Measurements from ENCODE around the gene LRP1.

Gene LRP1

DNA sequence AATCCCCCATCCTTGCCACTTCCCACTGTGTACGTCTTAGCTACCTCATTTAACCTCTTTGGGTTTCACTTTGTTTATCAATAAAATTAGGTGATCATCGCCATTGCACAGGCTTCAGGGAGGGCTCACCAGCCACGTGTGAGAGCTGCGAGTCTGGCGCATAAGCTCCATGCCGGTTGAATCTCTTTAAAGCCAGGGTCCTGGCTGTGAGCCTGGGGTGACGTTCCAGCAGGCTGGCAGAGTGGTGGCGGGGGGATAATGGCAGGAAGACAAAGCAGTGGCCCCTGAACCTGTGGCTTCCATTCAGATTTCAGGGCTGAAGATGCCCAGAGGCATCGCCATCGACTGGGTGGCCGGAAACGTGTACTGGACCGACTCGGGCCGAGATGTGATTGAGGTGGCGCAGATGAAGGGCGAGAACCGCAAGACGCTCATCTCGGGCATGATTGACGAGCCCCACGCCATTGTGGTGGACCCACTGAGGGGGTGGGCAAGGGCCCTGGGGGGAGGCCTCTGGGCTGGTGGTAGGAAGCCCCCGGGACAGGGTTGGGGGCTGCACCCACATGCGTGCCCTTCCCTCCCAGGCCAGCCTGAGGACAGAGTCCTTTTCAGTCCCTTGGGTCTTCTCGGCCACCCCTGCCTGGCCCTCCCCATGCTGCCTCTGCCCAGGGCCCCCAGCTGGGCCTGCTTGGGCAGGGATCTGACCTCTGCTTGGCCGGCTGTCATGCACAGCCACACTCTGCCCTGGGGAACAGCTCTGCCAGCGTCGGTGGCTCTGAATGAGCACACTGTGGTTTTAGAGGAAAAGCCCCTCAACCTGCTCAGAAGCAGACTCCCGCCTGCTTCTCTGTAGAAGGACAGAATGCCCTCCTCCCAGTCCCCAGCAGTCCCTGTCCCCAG, 79.7 kb downstream of the LRP1 start:
- Histone ChIP-seq H3K9me3 (ENCODE audit: insufficient read depth, low read depth, low read length) (no peaks in the 10 kb centered on the region), H2AFZ (ENCODE audit: low read length) (no peak overlapping the region), H3K9me2 (replicated peaks; ENCODE audit: low read depth, low read length) (no peaks in the 10 kb centered on the region), H3K4me2 (ENCODE audit: low read depth, low read length, poor library complexity, severe bottlenecking) (no peak overlapping the region), H3K36me3 (ENCODE audit: insufficient read depth, low read length) (no peaks in the 10 kb centered on the region), H3F3A (ENCODE audit: low read depth) (no peaks in the 10 kb centered on the region), H3K27me3 (ENCODE audit: insufficient read depth, low read length, poor library complexity, severe bottlenecking) (no peaks in the 10 kb centered on the region), H4K20me1 (ENCODE audit: insufficient read depth, low read length, poor library complexity, severe bottlenecking) (no peaks in the 10 kb centered on the region), H3K4me1 (ENCODE audit: insufficient read depth, low read length, poor library complexity, severe bottlenecking) (no peaks in the 10 kb centered on the region), H3K9ac (ENCODE audit: low read depth, low read length, poor library complexity, severe bottlenecking) (no peak overlapping the region), H3K4me3 (ENCODE audit: low read length, poor library complexity, severe bottlenecking) (no peak overlapping the region), H3K79me2 (ENCODE audit: insufficient read depth, low read length) (no peaks in the 10 kb centered on the region)
- TF ChIP-seq, protein P1, sequence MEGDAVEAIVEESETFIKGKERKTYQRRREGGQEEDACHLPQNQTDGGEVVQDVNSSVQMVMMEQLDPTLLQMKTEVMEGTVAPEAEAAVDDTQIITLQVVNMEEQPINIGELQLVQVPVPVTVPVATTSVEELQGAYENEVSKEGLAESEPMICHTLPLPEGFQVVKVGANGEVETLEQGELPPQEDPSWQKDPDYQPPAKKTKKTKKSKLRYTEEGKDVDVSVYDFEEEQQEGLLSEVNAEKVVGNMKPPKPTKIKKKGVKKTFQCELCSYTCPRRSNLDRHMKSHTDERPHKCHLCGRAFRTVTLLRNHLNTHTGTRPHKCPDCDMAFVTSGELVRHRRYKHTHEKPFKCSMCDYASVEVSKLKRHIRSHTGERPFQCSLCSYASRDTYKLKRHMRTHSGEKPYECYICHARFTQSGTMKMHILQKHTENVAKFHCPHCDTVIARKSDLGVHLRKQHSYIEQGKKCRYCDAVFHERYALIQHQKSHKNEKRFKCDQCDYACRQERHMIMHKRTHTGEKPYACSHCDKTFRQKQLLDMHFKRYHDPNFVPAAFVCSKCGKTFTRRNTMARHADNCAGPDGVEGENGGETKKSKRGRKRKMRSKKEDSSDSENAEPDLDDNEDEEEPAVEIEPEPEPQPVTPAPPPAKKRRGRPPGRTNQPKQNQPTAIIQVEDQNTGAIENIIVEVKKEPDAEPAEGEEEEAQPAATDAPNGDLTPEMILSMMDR (conservative IDR thresholded peaks at IDR 0.05; ENCODE audit: low read length), result no peak
- no peak for TF ChIP-seq EZH2phosphoT487 (IDR thresholded peaks at IDR 0.05; ENCODE audit: borderline replicate concordance)

DNA sequence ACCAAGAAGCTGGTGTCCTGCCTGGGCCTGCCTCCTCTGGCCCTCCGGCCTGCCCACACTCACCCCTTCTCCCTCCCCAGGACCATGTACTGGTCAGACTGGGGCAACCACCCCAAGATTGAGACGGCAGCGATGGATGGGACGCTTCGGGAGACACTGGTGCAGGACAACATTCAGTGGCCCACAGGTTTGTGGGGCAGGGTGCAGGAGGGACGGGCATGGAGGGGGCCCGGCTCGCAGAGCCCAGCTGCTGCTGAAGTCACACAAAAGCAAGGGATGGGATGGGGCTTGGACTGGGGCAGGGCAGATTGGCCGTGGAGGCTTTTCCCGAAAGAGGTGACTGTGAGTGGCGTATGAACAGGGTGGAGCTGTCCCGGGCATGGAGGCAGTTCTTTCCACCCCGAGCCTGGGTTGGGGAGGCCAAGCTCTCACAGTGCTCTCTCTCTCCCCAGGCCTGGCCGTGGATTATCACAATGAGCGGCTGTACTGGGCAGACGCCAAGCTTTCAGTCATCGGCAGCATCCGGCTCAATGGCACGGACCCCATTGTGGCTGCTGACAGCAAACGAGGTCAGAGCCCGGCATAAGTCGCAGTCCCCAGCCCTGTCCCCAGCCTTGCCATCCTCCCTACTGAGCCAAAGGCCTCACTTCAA, 80.5 kb downstream of the LRP1 start:
- no peak for TF ChIP-seq EZH2phosphoT487 (IDR thresholded peaks at IDR 0.05; ENCODE audit: borderline replicate concordance)
- TF ChIP-seq, protein P1 (conservative IDR thresholded peaks at IDR 0.05; ENCODE audit: low read length), result no peak
- H3K9me3 ChIP-seq (ENCODE audit: insufficient read depth, low read depth, low read length), result no peaks in the 10 kb centered on the region
- no peaks in the 10 kb centered on the region for H4K20me1 ChIP-seq (ENCODE audit: insufficient read depth, low read length, poor library complexity, severe bottlenecking)
- no peak overlapping the region for H2AFZ ChIP-seq (ENCODE audit: low read length)
- H3K4me1 ChIP-seq (ENCODE audit: insufficient read depth, low read length, poor library complexity, severe bottlenecking), result peaks cover 4% of the 10 kb centered on the region
- H3K4me2 ChIP-seq (ENCODE audit: low read depth, low read length, poor library complexity, severe bottlenecking), result no peak overlapping the region
- H3K79me2 ChIP-seq (ENCODE audit: insufficient read depth, low read length), result no peaks in the 10 kb centered on the region
- no peaks in the 10 kb centered on the region for H3F3A ChIP-seq (ENCODE audit: low read depth)
- no peaks in the 10 kb centered on the region for H3K27me3 ChIP-seq (ENCODE audit: insufficient read depth, low read length, poor library complexity, severe bottlenecking)
- H3K9ac ChIP-seq (ENCODE audit: low read depth, low read length, poor library complexity, severe bottlenecking), result no peak overlapping the region
- no peaks in the 10 kb centered on the region for H3K36me3 ChIP-seq (ENCODE audit: insufficient read depth, low read length)
- H3K4me3 ChIP-seq (ENCODE audit: low read length, poor library complexity, severe bottlenecking), result no peak overlapping the region
- H3K9me2 ChIP-seq (replicated peaks; ENCODE audit: low read depth, low read length), result no peaks in the 10 kb centered on the region

DNA sequence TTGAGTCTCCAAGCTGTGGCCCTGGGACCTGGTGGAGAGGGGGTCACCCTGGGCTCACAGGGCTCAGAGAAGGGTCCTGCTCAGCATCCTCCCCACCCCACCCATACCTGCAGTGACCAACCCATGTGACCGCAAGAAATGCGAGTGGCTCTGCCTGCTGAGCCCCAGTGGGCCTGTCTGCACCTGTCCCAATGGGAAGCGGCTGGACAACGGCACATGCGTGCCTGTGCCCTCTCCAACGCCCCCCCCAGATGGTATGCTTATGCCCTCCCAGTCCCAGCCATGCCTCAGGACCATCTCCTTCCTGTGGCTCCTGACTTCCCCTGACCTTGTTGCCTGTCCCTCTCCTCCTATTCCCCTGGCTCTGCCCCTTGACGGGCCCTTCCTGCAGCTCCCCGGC, 81.6 kb downstream of the LRP1 start:
- no peaks in the 10 kb centered on the region for H3K9me2 ChIP-seq (replicated peaks; ENCODE audit: low read depth, low read length)
- no peaks in the 10 kb centered on the region for H3F3A ChIP-seq (ENCODE audit: low read depth)
- TF ChIP-seq, protein P1 (conservative IDR thresholded peaks at IDR 0.05; ENCODE audit: low read length), result no peak
- TF ChIP-seq EZH2phosphoT487 (IDR thresholded peaks at IDR 0.05; ENCODE audit: borderline replicate concordance), result no peak
- no peak overlapping the region for H3K4me2 ChIP-seq (ENCODE audit: low read depth, low read length, poor library complexity, severe bottlenecking)
- no peak overlapping the region for H3K4me3 ChIP-seq (ENCODE audit: low read length, poor library complexity, severe bottlenecking)
- H3K9ac ChIP-seq (ENCODE audit: low read depth, low read length, poor library complexity, severe bottlenecking), result no peak overlapping the region
- no peaks in the 10 kb centered on the region for H4K20me1 ChIP-seq (ENCODE audit: insufficient read depth, low read length, poor library complexity, severe bottlenecking)
- H3K4me1 ChIP-seq (ENCODE audit: insufficient read depth, low read length, poor library complexity, severe bottlenecking), result peaks cover 9% of the 10 kb centered on the region
- no peaks in the 10 kb centered on the region for H3K27me3 ChIP-seq (ENCODE audit: insufficient read depth, low read length, poor library complexity, severe bottlenecking)
- no peak overlapping the region for H2AFZ ChIP-seq (ENCODE audit: low read length)
- H3K79me2 ChIP-seq (ENCODE audit: insufficient read depth, low read length), result no peaks in the 10 kb centered on the region
- H3K36me3 ChIP-seq (ENCODE audit: insufficient read depth, low read length), result no peaks in the 10 kb centered on the region
- no peaks in the 10 kb centered on the region for H3K9me3 ChIP-seq (ENCODE audit: insufficient read depth, low read depth, low read length)

Data from Loucy (cell line).